Measurements from ENCODE around the gene TRAIP.

- peak; percentile 96 for TF ChIP-seq CTCF (IDR thresholded peaks at IDR 0.05; ENCODE audit: low read depth, low read length)
- TF ChIP-seq EZH2phosphoT487 (IDR thresholded peaks at IDR 0.05; ENCODE audit: low read depth) = no peak
Measured at GRCh38 chr3:49839193-49839809, 17.1 kb downstream of the TRAIP start.
